GM10248 (cell line): ENCODE results near the gene INPP5F.

Source experiments
- CTCF ChIA-PET: fragments of 300-600 bp; sonication (Branson Sonifier 250); formaldehyde crosslinking; extraction: SDS; loops from one replicate; lab custom pipeline; 2021; ENCODE audit warnings: antibody characterized with exemption; lab: Yijun Ruan, JAX
- POLR2A ChIA-PET: fragments of 350-650 bp; sonication (Branson Sonifier 250); formaldehyde crosslinking; extraction: SDS; loops from one replicate; lab custom pipeline; 2020; ENCODE audit warnings: antibody characterized with exemption; lab: Yijun Ruan, JAX
- DNase-seq: peaks from one replicate; pipeline ENCODE4 v3.0.0; 2012; ENCODE audit errors: extremely low spot score
- TF ChIP-seq, protein P1 (sequence below): IDR thresholded peaks from 2 replicates; pipeline ENCODE4 v1.5.1; 2012; ENCODE audit warnings: mild to moderate bottlenecking, low read depth; ENCODE audit errors: extremely low read depth, missing control alignments, control extremely low read depth

Gene INPP5F

GRCh38 chr10:119777686-119778085 is 51.8 kb downstream of the INPP5F start:
- TF ChIP-seq, protein P1, sequence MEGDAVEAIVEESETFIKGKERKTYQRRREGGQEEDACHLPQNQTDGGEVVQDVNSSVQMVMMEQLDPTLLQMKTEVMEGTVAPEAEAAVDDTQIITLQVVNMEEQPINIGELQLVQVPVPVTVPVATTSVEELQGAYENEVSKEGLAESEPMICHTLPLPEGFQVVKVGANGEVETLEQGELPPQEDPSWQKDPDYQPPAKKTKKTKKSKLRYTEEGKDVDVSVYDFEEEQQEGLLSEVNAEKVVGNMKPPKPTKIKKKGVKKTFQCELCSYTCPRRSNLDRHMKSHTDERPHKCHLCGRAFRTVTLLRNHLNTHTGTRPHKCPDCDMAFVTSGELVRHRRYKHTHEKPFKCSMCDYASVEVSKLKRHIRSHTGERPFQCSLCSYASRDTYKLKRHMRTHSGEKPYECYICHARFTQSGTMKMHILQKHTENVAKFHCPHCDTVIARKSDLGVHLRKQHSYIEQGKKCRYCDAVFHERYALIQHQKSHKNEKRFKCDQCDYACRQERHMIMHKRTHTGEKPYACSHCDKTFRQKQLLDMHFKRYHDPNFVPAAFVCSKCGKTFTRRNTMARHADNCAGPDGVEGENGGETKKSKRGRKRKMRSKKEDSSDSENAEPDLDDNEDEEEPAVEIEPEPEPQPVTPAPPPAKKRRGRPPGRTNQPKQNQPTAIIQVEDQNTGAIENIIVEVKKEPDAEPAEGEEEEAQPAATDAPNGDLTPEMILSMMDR, result no peak
- POLR2A ChIA-PET, result no interaction called here
- no peak for DNase-seq
- CTCF ChIA-PET, result no interaction called here

- TF ChIP-seq, protein P1, result no peak
- no peak for DNase-seq
- CTCF ChIA-PET, result no interaction called here
- POLR2A ChIA-PET, result no interaction called here
Observed at GRCh38 chr10:119778776-119779445, 53.1 kb downstream of the INPP5F start.

DNA sequence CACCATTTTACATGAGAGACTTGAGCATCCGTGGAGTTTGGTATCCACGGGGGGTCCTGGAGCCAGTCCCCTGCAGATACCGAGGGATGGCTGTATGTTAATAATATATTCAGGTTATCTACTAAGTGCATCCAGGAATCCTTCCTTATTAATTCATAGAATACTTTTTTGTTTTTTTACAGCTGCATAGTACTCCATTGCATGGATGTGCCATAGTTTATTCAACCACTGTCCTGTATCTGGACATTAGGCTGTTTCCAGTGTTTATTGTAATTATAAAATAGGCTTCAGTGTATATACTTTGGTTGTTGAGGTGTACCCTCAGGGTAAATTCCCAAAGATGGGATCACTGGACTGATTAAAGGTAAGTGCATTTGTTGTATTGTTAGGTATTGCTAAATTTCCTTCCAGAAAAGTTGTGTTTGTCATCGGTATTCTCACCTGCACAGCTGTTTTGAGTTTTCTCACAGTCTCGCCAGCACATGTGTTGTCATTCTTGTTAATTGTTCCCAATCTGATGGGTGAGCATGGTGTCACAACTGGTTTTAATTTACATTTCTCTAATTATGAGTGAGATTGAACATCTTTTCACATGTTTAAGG is 55.1 kb downstream of the INPP5F start:
- POLR2A ChIA-PET, result interaction anchor here (0.6 kb wide), 1 partner anchor 75 kb away, joined by 4 read pairs; no protein-coding TSS in a partner anchor

DNA sequence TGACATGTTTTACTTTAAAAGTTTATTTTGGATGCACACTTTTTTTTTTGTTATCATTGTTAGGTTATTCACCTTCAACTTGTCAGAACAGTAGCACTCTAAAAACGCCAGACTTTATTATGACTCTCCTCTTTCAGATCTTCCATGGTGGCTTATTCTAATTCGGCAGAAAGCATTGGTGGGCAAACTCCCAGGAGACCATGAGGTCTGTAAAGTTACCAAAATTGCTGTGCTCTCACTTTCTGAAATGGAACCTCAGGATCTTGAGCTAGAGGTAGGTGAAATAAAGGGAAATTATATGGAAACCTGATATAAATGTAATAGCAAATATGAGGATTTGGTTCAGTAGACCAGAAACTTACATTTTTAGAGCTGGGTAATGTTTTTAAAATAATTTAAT is 55.6 kb downstream of the INPP5F start:
- POLR2A ChIA-PET, result interaction anchor here (0.6 kb wide), 1 partner anchor 76 kb away, joined by 4 read pairs; no protein-coding TSS in a partner anchor
- TF ChIP-seq, protein P1, result no peak
- DNase-seq, result no peak
- CTCF ChIA-PET, result interaction anchor here (1.3 to 2.0 kb wide), 4 partner anchors 9 to 98 kb away, joined by 3 to 5 read pairs (median 4); no protein-coding TSS in a partner anchor

More for the DNA sequence above, 55.1 kb downstream of the INPP5F start:
- TF ChIP-seq, protein P1, result no peak
- CTCF ChIA-PET, result interaction anchor here (1.3 to 1.5 kb wide), 3 partner anchors 9 to 31 kb away, joined by 3 to 5 read pairs (median 3); no protein-coding TSS in a partner anchor
- no peak for DNase-seq

- TF ChIP-seq, protein P1, result no peak
- CTCF ChIA-PET, result interaction anchor here (0.7 to 2.0 kb wide), 7 partner anchors 9 to 99 kb away, joined by 3 to 6 read pairs (median 4); no protein-coding TSS in a partner anchor
- no peak for DNase-seq
- POLR2A ChIA-PET, result no interaction called here
Observed at GRCh38 chr10:119782981-119783664, 57.3 kb downstream of the INPP5F start.

DNA sequence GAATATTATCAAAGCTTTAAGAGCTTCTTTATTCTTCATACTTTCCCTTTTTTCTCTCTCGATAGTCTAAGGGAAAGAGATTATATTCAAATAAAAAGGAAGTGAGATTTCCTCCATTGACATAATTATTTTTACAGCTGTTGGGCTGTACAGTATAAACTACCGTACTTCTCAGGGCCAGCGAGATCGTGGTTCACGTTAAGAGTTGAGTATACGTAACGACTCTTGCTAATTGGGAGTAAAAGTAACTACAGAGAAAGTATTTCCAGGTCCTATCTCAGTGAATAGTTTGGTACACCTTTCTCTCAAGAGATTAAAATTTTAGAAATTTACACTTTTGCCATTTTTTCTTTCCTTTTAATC is 57.8 kb downstream of the INPP5F start:
- TF ChIP-seq, protein P1, result no peak
- POLR2A ChIA-PET, result no interaction called here
- no peak for DNase-seq
- CTCF ChIA-PET, result interaction anchor here (0.7 to 2.0 kb wide), 6 partner anchors 10 to 100 kb away, joined by 3 to 6 read pairs (median 4); no protein-coding TSS in a partner anchor
